DLD1 (cell line): ENCODE measurements around the gene RBM33.
"Not testable (repeated sequence)": the region's sequence is repeated elsewhere in the genome, so short reads cannot be mapped to it uniquely, and the experiment has no call there.

Experiments used
- in situ Hi-C: cut with HindIII; loops from 2 replicates; pipeline ENCODE4 v1.10.0; 2017; ENCODE audit warnings: low sequenced_read_pairs

The RBM33 gene

GRCh38 chr7:155817515-155817914, 173.1 kb downstream of the RBM33 start:
- in situ Hi-C loops = not testable (repeated sequence)

GRCh38 chr7:155818154-155818819, 173.8 kb downstream of the RBM33 start:
- in situ Hi-C loops = no loop called here

- in situ Hi-C loops = no loop called here
These were observed 174.3 kb downstream of the RBM33 start for GRCh38 chr7:155818820-155819168.

- in situ Hi-C loops = no loop called here
These were observed 174.7 kb downstream of the RBM33 start for GRCh38 chr7:155819186-155819585.

GRCh38 chr7:155820246-155820645, 175.8 kb downstream of the RBM33 start:
- in situ Hi-C loops = no loop called here

GRCh38 chr7:155820788-155821187, 176.3 kb downstream of the RBM33 start:
- in situ Hi-C loops = no loop called here

GRCh38 chr7:155821851-155822250, 177.4 kb downstream of the RBM33 start:
- in situ Hi-C loops = no loop called here

GRCh38 chr7:155824227-155824886, 179.9 kb downstream of the RBM33 start:
- in situ Hi-C loops = no loop called here

GRCh38 chr7:155825336-155825735, 180.9 kb downstream of the RBM33 start:
- in situ Hi-C loops = no loop called here

GRCh38 chr7:155829796-155830470, 185.5 kb downstream of the RBM33 start:
- in situ Hi-C loops = no loop called here
